CD14-positive monocyte (primary cell): ENCODE measurements around the gene AKR1D1. TPM values are rescaled to one million over a fixed set of nuclear protein-coding genes. Genes with fewer than 3 reads are reported as not detected.

ENCODE experiments used
- DNase-seq, 3 donors: peaks; one replicate each; pipeline ENCODE4 v3.0.0-alpha.2; 2011 to 2022
- H2AFZ ChIP-seq: 2 replicates; pipeline ENCODE4 v1.6.0; 2012; ENCODE audit warnings: mild to moderate bottlenecking, low read depth, low read length, inconsistent platforms; ENCODE audit not compliant: insufficient read depth, poor library complexity, severe bottlenecking
- H3K27ac ChIP-seq, 2 donors: 1 replicate in 1 of 2; 2 replicates in 1 of 2; pipeline ENCODE4 v1.5.1; 2012 to 2013; ENCODE audit warnings: low read length in 2 of 2, control low read depth in 1 of 2, inconsistent platforms in 1 of 2, low read depth in 1 of 2, mild to moderate bottlenecking in 1 of 2
- H3K27me3 ChIP-seq, 2 donors: one replicate each; pipeline versions ENCODE4 v1.6.0 to v1.6.1; 2011 to 2013; ENCODE audit warnings: low read length in 2 of 2; ENCODE audit not compliant: control insufficient read depth in 2 of 2, insufficient read depth in 2 of 2
- H3K36me3 ChIP-seq, 2 donors: replicated peaks in 1 of 2; 1 replicate in 1 of 2; 2 replicates in 1 of 2; pipeline versions ENCODE4 v1.5.1 to v1.6.1; 2012 to 2013; ENCODE audit warnings: low read length in 2 of 2, control low read depth in 1 of 2, inconsistent platforms in 1 of 2, mild to moderate bottlenecking in 1 of 2; ENCODE audit not compliant: insufficient read depth in 2 of 2, control insufficient read depth in 1 of 2
- H3K4me1 ChIP-seq, 2 donors: 1 replicate in 1 of 2; 2 replicates in 1 of 2; pipeline versions ENCODE4 v1.5.1 to v1.6.1; 2012 to 2013; ENCODE audit warnings: low read length in 2 of 2, control low read depth in 1 of 2, inconsistent platforms in 1 of 2, mild to moderate bottlenecking in 1 of 2, moderate library complexity in 1 of 2; ENCODE audit not compliant: insufficient read depth in 2 of 2, control insufficient read depth in 1 of 2
- H3K4me2 ChIP-seq: replicated peaks from 2 replicates; pipeline ENCODE3; 2012; ENCODE audit warnings: low read length, moderate library complexity, mild to moderate bottlenecking; ENCODE audit not compliant: poor library complexity, severe bottlenecking; ENCODE audit errors: extremely low read depth
- H3K4me3 ChIP-seq, 3 experiments: fragments of 200-600 bp in 1 of 3; sonication (generic) in 1 of 3; replicated peaks in 1 of 3; 1 replicate in 2 of 3; 2 replicates in 1 of 3; pipeline ENCODE4 v1.5.1; 2011 to 2013; ENCODE audit warnings: low read length in 3 of 3, mild to moderate bottlenecking in 3 of 3, control low read depth in 2 of 3, low read depth in 2 of 3, inconsistent platforms in 1 of 3, moderate library complexity in 1 of 3
- H3K79me2 ChIP-seq: 2 replicates; pipeline ENCODE4 v1.6.0; 2012; ENCODE audit warnings: mild to moderate bottlenecking, control low read depth, inconsistent platforms, low read length, moderate library complexity; ENCODE audit not compliant: insufficient read depth
- H3K9ac ChIP-seq: 2 replicates; pipeline ENCODE4 v1.6.0; 2017; ENCODE audit warnings: low read length, mild to moderate bottlenecking; ENCODE audit not compliant: insufficient read depth, poor library complexity, severe bottlenecking
- H3K9me3 ChIP-seq, 2 donors: replicated peaks in 1 of 2; 1 replicate in 1 of 2; 2 replicates in 1 of 2; pipeline versions ENCODE4 v1.5.1 to v1.6.1; 2012 to 2013; ENCODE audit warnings: low read length in 2 of 2, control low read depth in 1 of 2; ENCODE audit not compliant: control insufficient read depth in 1 of 2, insufficient read depth in 1 of 2
- H4K20me1 ChIP-seq: 2 replicates; pipeline ENCODE4 v1.6.0; 2012; ENCODE audit warnings: mild to moderate bottlenecking, low read length, control low read depth, moderate library complexity; ENCODE audit not compliant: insufficient read depth
- H3K27ac Mint-ChIP-seq, 7 donors: one replicate each; pipeline ENCODE4 v1.8.0; 2020; ENCODE audit warnings: mild to moderate bottlenecking in 7 of 7, mixed read lengths in 7 of 7, moderate library complexity in 6 of 7, inconsistent platforms in 2 of 7
- H3K27me3 Mint-ChIP-seq, 3 donors: one replicate each; pipeline ENCODE4 v1.8.0; 2021 to 2022; ENCODE audit warnings: low read depth in 3 of 3, mild to moderate bottlenecking in 3 of 3, mixed read lengths in 3 of 3, moderate library complexity in 3 of 3, inconsistent platforms in 1 of 3
- H3K36me3 Mint-ChIP-seq, 2 donors: one replicate each; pipeline ENCODE4 v1.8.0; 2020; ENCODE audit warnings: mixed read lengths in 2 of 2, inconsistent platforms in 1 of 2, mild to moderate bottlenecking in 1 of 2
- H3K4me1 Mint-ChIP-seq: one replicate; pipeline ENCODE4 v1.8.0; 2020; ENCODE audit warnings: mild to moderate bottlenecking, mixed read lengths
- H3K4me3 Mint-ChIP-seq, 2 donors: one replicate each; pipeline ENCODE4 v1.8.0; 2020; ENCODE audit warnings: mild to moderate bottlenecking in 2 of 2, mixed read lengths in 2 of 2, moderate library complexity in 1 of 2
- H3K9me3 Mint-ChIP-seq, 7 donors: one replicate each; pipeline ENCODE4 v1.8.0; 2020 to 2022; ENCODE audit warnings: mixed read lengths in 7 of 7, mild to moderate bottlenecking in 6 of 7, moderate library complexity in 6 of 7, inconsistent platforms in 2 of 7
- WGBS: methylation state at CpG from one replicate; pipeline ENCODE4 v1.1.5; 2013; ENCODE audit warnings: missing lambda C conversion rate; ENCODE audit not compliant: insufficient coverage; 5-methylcytosine and 5-hydroxymethylcytosine counted together
- intact Hi-C, 2 donors: fragments of 100-400 bp; cut with micrococcal nuclease; formaldehyde crosslinking; loops; one replicate each; pipeline versions ENCODE4 v1.15.0 to v1.15.1; 2023
- polyA minus RNA-seq: library from RNA; depleted of rRNA, polyadenylated mRNA; stranded (reverse); fragments of >200 nt; gene quantifications from 2 replicates; pipeline ENCODE4 v1.2.3, GENCODE V29; 2012
- polyA plus RNA-seq, 3 donors: library from polyadenylated mRNA; depleted of rRNA in 1 of 3; unstranded in 2 of 3; stranded (reverse) in 1 of 3; fragments of 300-500 nt in 2 of 3; fragments of >200 nt in 1 of 3; fragmentation: Illumina TruSeq in 2 of 3; gene quantifications; 1 replicate in 2 of 3; 2 replicates in 1 of 3; pipeline ENCODE4 v1.2.3, GENCODE V29; 2012 to 2021
- total RNA-seq, 12 experiments: library from RNA in 1 of 12; stranded (reverse) in 1 of 12; fragments of 120-200 nt in 1 of 12; gene quantifications; one replicate each; pipeline ENCODE4 v1.2.4 and lab custom pipeline; 2013 to 2026; ENCODE audit warnings: mixed read lengths in 6 of 12, inconsistent platforms in 1 of 12
- TF ChIP-seq, protein P1 (sequence below): fragments of 200-600 bp; IDR thresholded peaks from one replicate; pipeline ENCODE4 v1.8.0; 2022; ENCODE audit warnings: antibody characterized with exemption, mild to moderate bottlenecking

AKR1D1 gene
- not detected for total RNA-seq (2013)
- not detected for polyA plus RNA-seq
- polyA minus RNA-seq = not detected in 2 replicates
- 0.05 to 1.7 (median 0.26) reads per million in 11 experiments for total RNA-seq (lab: John Stamatoyannopoulos, UW)

GRCh38 chr7:138076196-138076595 lies at the start of gene AKR1D1:
AKR1D1 (plus strand) TSS chr7:138076459; CDS start chr7:138076519, 60 bp downstream.
- H3K79me2 ChIP-seq = no peaks in the 10 kb centered on the region
- H3K27me3 ChIP-seq = no peaks in the 10 kb centered on the region
- Mint-ChIP-seq H3K4me1 (no peaks in the 10 kb centered on the region), H3K4me3 (no peak within 1 kb of the TSS), H3K36me3 (no peaks in the 10 kb centered on the region), H3K9me3 (peaks cover 2 to 21% (median 8%) of the 10 kb centered on the region in 7 donors), H3K27ac (no peak within 1 kb of the TSS), H3K27me3 (no peaks in the 10 kb centered on the region)
- intact Hi-C loops = no loop called here
- H3K9ac ChIP-seq = no peak within 1 kb of the TSS
- no peak within 1 kb of the TSS for H2AFZ ChIP-seq
- WGBS = no CpG with 5 or more reads among the region's 3 CpGs
- no peak within 1 kb of the TSS for H3K27ac ChIP-seq
- H4K20me1 ChIP-seq = no peaks in the 10 kb centered on the region
- H3K4me1 ChIP-seq = no peaks in the 10 kb centered on the region
- no peak for DNase-seq
- H3K4me2 ChIP-seq = no peak within 1 kb of the TSS
- TF ChIP-seq, protein P1, sequence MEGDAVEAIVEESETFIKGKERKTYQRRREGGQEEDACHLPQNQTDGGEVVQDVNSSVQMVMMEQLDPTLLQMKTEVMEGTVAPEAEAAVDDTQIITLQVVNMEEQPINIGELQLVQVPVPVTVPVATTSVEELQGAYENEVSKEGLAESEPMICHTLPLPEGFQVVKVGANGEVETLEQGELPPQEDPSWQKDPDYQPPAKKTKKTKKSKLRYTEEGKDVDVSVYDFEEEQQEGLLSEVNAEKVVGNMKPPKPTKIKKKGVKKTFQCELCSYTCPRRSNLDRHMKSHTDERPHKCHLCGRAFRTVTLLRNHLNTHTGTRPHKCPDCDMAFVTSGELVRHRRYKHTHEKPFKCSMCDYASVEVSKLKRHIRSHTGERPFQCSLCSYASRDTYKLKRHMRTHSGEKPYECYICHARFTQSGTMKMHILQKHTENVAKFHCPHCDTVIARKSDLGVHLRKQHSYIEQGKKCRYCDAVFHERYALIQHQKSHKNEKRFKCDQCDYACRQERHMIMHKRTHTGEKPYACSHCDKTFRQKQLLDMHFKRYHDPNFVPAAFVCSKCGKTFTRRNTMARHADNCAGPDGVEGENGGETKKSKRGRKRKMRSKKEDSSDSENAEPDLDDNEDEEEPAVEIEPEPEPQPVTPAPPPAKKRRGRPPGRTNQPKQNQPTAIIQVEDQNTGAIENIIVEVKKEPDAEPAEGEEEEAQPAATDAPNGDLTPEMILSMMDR = no peak
- H3K4me3 ChIP-seq = no peak within 1 kb of the TSS
- peaks cover 4 to 5% of the 10 kb centered on the region in 2 donors for H3K9me3 ChIP-seq
- H3K36me3 ChIP-seq = no peaks in the 10 kb centered on the region

DNA sequence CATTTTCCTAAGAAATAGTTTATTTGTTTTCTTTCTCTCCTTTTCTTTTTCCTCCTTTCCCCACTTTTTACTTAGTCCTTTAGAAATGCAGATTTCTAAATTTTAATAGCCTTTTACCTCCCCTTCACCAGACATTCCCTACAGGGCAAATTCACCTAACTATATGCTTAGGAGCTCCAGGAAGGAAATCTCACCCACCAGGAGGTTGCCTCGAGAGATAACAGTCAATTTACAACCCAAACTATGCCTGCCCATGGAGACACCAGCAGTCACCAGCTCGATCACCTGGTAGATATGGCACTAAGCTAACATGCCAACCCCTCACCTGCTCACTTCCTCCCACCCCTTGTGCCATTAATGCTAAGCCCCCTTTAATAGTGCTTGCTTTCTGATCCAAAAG lies 49.2 kb upstream of the AKR1D1 start:
- Histone ChIP-seq H3K4me2 (no peak overlapping the region), H3K9ac (no peak overlapping the region), H3K36me3 (no peaks in the 10 kb centered on the region), H3K4me3 (no peak overlapping the region), H4K20me1 (no peaks in the 10 kb centered on the region), H3K27ac (no peak overlapping the region), H3K4me1 (peaks cover 12 to 13% of the 10 kb centered on the region in 2 donors), H3K27me3 (no peaks in the 10 kb centered on the region), H3K9me3 (peaks cover 0 to 3% of the 10 kb centered on the region in 2 donors), H2AFZ (no peak overlapping the region), H3K79me2 (no peaks in the 10 kb centered on the region)
- Mint-ChIP-seq H3K36me3 (no peaks in the 10 kb centered on the region), H3K4me3 (no peak overlapping the region), H3K27ac (no peak overlapping the region), H3K27me3 (peaks cover 0 to 4% (median 2%) of the 10 kb centered on the region in 3 donors), H3K4me1 (peaks cover 10% of the 10 kb centered on the region), H3K9me3 (peaks cover 0 to 7% (median 3%) of the 10 kb centered on the region in 7 donors)
- WGBS = 28% methylated on average over 2 of the region's 2 CpGs
- TF ChIP-seq, protein P1 = no peak
- no peak for DNase-seq
- intact Hi-C loops = no loop called here
